Stimulated activated CD4-positive, alpha-beta T cell treated with anti-CD3 and anti-CD28 coated beads, Interleukin-4, amount 100 ng/mL, for 48 hours (primary cell): ENCODE data around the gene LOXL1.
A peak's percentile ranks its signal among the peaks of the same experiment; 100 is the strongest.
"Not testable (repeated sequence)": the region's sequence is repeated elsewhere in the genome, so short reads cannot be mapped to it uniquely, and the experiment has no call there.

Source experiments
- DNase-seq, 2 donors: peaks; one replicate each; pipeline ENCODE4 v3.0.0-alpha.2; 2020; ENCODE audit warnings: low read depth in 2 of 2

Gene LOXL1

DNA sequence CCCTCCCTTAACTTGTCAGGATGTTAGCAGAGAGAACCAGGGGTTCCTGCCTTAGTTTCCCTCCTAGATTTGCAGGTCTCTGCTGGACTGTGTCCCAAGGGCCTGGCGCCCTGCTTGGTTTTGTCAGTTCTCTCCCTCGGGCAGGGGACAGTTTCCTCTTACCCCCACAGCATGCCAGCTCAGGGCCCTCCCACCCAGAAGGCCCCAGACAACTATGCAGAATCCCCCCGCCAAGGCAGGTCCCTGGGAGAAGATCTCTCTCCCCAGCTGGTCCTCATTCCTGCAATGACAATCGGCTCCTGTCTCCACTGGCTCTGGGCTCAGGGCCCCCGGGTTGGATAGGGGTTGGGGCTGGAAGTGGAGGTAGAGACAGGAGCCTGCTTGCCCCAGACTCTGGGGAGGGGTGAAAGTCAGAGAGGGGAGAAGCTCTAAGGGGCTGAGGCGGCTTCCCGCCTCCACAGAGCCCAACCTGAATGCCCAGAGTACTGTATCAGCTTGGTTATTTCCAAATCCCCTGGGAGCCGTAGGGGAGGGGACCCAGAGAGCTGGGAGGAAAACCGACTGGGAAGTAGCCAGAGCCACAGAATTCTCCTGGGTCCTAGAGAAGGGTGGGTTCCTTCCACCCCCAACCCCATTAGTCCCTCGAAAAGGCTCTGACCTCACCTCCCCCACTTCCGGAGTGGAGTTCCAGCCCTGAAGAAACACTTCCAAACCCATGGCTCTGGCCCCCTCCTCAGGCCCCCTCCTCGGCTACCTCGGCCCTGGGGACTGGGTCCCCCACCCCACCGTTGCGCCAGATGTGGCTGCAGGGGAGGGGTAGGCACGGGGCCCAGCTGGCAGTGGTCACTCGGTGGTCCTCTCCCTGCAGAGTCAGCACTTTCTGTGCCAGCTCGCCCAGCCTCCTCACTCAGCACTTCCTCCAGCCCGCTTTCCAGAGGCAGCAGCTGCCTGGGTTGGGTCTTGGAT, 3.8 kb upstream of the LOXL1 start:
- no peak for DNase-seq

DNA sequence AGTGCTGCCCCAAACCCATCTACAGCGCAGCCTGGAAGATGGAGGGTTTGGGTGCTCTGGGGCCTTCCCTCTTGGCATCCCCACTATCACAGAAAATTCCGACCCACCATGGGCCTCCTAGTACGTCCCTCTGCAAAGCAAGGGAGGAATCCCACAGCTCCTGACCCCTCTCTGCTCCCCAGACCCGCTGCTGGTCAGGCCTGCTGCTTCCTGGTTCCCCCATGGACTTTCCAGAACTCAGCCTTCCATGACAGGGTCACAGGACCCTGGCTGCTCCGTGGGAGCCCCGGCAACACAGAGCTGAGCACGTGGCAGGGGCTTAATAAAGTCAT, 3.1 kb upstream of the LOXL1 start:
- DNase-seq: no peak

DNA sequence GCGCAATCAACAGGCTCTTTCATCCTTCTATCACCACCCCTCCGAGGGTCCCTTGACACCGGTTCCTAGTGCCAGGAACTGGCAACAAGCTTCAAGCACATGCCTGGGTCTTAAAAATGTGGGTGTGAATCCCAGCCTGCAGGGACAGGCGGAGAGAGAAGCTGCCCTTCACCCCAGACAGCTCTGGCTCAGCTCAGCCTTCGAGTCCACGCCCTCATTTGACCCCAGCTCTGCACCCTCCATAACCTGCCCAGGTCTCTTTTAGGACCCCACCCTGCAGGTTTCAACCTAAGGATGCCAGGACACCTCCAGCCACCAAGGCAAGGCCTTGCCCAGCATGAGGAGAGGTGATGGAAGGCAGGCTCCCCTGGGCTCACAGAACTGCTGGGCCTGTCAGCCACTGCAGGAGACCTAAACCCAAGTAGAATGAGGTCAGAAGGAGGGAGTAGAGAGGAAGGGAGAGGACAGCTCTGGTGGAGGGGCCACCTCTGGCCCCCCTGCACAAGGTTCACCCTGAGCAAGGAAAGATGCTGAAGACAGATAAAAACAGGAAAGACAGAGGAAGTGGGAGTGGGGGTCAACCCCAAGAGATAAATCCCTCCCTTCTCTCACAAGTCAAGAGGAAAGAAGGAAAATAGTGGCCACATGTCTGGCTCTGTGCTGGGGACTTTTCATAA, 2.6 kb upstream of the LOXL1 start:
- DNase-seq: no peak

GRCh38 chr15:73924171-73924921, 1.9 kb upstream of the LOXL1 start:
- DNase-seq: peak in 1 of 2 donors; percentile 17

- DNase-seq: no peak
These were observed 429 bp upstream of the LOXL1 start for GRCh38 chr15:73925848-73926218.

- peak in 1 of 2 donors; percentile 31 for DNase-seq
These were observed 777 bp downstream of the LOXL1 start for GRCh38 chr15:73927003-73927475.

DNA sequence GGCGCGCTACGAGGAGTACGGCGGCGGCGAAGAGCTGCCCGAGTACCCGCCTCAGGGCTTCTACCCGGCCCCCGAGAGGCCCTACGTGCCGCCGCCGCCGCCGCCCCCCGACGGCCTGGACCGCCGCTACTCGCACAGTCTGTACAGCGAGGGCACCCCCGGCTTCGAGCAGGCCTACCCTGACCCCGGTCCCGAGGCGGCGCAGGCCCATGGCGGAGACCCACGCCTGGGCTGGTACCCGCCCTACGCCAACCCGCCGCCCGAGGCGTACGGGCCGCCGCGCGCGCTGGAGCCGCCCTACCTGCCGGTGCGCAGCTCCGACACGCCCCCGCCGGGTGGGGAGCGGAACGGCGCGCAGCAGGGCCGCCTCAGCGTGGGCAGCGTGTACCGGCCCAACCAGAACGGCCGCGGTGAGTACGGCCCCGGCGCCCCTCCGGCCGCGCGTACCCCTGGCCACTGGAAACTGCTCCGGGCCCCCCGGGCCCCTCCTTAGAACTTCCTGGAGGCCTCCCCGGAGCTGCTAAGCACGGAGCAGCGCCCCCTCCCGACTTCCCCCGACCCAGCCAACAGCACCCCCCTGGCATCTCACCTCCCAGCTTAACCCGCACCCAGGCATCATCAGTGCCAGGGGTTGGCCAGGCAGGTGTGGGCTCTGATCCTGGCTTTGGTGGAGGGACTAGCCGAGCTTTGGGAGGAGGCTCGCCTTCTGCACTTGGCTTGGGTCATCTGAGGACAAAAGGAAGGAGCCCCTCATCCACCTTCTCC, 1.4 kb downstream of the LOXL1 start:
- DNase-seq: peak; percentile 68 to 71

- no peak for DNase-seq
These were observed 1.9 kb downstream of the LOXL1 start for GRCh38 chr15:73928241-73928579.

GRCh38 chr15:73928971-73929627, 2.8 kb downstream of the LOXL1 start:
- DNase-seq: no peak

DNA sequence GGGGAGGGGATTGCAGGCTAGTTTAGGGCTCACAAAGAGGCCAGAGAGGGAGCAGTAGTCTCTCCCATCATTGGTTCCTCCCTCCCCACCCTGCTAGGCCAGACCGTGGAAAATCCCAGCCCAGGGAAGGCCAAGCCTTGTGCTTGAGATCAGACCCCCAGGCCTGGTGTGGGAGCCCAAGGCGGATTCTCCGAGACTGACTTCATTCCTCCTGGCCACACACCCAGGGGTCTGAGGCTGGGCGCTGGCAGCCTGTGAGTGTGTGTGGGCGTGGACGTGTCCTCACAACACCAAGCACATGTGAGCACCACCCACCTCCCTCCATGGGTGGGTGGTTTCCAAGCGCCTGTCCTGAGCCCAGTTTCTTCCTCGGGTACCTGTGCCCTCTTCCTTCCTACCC, 4.1 kb downstream of the LOXL1 start:
- no peak for DNase-seq

GRCh38 chr15:73930790-73931281, 4.6 kb downstream of the LOXL1 start:
- no peak for DNase-seq

DNA sequence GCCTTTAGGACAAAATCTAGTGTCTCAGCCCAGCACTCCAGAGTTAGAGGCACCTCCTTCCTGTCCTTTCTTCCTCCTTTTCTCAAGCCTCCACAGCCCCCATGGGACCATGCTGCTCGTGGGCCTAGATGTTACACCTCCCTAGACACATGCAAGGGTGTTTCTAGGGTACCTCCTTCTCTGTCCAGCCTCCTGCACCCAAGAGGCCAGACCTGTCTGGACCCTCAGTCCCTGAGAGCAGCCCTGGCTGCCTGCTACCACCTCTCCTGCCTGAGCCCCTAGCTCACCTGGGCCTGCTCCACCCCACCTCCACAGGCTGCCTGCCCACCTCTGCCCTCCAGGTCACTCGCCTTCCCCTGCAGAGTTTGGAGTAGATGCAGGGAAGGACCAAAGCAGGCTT, 5.2 kb downstream of the LOXL1 start:
- no peak for DNase-seq

DNA sequence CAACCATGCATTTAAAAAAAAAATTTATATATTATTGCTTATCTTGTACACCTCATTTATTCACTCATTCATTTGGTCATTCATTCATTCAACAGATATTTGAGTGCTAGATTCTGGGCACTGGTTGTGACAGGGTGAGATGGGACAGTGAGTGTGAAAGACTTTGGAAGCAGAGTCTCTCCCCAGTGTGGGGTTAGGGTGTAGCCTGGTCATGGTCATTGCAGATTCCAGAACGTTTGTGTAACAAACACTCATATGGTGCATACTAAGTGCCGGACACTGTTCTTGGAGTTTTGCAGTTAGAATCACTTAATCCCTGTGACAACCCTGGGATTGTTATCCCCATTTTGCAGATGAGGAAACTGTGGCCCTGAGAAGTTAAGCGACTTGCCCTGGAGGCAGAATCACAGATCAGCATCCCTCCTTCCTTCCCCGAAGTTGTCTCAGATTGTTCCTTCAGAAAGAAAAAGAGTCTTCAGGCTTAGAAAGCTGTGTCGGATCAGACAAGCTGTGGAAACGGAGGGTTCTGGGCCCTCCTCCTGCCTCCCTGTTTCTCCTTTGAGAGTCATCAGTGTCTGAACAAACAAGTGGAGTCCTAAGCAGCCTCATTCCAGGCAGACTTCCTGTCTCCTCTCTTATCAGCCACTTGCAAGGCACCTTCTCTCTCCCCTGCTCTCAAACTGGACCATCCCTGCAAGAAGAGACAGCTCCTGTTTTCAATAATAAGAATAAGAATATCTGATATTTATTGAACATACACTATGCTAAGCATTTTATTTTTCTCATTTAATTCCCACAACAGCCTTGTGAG, 6.3 kb downstream of the LOXL1 start:
- DNase-seq: no peak

DNA sequence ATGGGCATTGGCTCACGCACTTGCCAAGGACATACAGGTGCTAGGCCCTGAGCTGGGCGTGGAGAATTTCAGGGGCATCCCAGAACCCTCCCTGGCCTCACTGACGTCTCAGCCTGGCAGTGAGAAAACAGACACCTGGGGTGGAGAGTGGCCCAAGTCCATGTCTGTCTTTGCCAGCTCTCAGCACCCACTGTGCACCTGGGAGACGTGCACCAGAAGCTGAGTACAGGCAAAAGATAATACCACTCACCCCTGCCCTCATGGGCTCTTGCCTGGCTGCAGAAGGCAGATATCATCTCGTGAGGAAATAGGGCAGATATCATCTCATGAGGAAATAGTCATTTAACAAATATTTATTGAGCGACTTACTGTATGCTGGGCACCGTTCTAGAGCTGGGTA, 8.0 kb downstream of the LOXL1 start:
- DNase-seq: no peak

DNA sequence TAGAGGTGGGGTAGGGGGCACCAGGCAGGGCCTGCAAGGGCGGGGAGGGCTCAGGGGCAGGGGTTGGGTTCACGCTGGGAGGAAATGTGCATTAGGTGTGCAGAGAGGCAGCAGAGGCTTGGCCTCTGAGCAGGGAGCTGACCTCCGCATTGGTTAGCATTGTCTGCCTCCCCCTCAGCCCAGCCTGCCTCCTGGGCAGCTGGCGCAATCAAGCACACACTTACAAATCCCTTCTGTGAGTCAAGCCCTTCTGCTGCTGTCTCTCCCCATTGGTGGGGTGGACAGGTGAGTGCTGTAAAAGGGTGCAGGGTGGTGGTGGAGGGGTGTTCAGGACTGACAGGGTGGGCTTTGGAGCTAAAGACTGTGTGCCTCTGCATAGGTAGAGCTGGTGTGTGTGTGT, 9.3 kb downstream of the LOXL1 start:
- no peak for DNase-seq

- DNase-seq: no peak
These were observed 9.9 kb downstream of the LOXL1 start for GRCh38 chr15:73936181-73936580.

DNA sequence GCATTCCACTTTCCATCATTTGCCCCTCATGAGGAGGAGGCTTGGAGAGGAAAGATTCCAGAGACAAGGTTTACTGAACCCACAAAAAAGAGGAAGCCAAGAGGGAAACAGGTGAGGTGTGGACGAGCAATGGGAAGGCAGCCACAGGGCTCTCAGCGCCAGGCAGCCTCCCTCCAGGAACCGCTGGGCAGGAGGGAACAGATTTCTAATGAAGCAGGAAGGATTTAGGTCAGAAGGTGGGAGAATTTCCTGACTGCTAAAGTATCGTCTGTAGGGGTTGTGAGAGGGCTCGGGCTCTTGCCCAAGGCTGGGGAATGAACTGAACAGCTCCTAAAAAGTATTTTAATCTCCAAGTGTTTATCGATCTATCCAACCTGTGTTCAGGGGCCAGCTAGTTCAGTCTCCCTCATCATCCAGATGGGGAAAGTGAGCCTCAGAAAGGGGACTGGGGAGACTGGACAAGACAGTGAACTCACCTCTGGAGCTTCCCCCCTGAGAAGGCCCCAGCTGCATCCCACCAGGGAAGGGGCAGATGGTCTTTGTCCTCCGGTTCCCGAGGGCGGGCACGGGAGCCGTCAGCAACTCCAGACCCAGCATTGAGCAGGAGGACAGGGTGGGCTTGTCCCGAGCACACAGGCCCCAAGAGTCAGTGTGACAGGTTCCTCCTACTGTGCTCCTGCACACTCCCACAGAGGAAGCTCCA, 10.5 kb downstream of the LOXL1 start:
- DNase-seq: no peak

GRCh38 chr15:73937296-73937695, 11.0 kb downstream of the LOXL1 start:
- no peak for DNase-seq

DNA sequence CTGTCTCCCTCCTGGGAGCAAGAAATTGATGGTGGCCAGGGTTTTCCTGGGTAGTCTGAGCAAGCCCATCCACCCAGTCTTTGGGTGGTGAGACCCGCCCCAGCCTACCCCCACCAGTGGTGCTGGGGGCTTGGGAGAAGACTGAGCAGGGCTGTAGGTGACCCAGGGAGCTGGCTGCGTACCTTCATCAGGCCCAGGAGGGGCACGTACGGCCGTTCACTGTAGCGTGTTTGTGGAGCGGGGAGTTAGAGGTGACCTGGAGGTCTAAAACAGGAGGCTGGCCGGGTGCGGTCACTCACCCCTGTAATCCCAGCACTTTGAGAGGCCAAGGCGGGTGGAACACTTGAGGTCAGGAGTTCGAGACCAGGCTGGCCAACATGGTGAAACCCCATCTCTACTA, 11.5 kb downstream of the LOXL1 start:
- no peak for DNase-seq

DNA sequence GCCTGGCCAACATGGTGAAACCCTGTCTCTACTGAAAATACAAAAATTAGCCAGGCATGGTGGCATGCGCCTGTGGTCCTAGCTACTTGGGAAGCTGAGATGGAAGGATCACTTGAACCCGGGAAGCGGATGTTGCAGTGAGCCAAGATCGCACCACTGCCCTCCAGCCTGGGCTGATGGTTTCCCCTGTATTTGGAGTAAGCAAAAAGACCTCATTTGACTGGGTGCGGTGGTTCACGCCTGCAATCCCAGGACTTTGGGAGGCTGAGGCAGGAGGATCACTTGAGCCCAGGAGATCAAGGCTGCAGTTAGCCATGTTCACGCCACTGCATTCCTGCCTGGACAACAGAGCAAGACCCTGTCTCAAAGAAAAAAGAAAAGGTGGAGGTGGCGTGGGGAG, 12.3 kb downstream of the LOXL1 start:
- DNase-seq: not testable (repeated sequence)
